Measurements from ENCODE around the gene CCL11.

GRCh38 chr17:34257986-34258326 is 27.6 kb upstream of the CCL11 start:
- TF ChIP-seq CTCF (IDR thresholded peaks at IDR 0.05) = no peak
- no peak for TF ChIP-seq FOXJ3 (CRISPR knock-in tag; IDR thresholded peaks at IDR 0.05)
- TF ChIP-seq TEAD4 (IDR thresholded peaks at IDR 0.05; ENCODE audit: borderline replicate concordance, insufficient read depth) = no peak

All from SK-N-SH (cell line).